22Rv1 (cell line): ENCODE measurements around the gene TNFAIP3.

ENCODE experiments used
- H3K27ac ChIP-seq: fragments of 450-650 bp; 2 replicates; pipeline ENCODE4 v1.5.1; 2017
- ZFX ChIP-seq: fragments of 450-650 bp; IDR thresholded peaks from 2 replicates; pipeline ENCODE4 v1.6.1; 2017; ENCODE audit warnings: antibody characterized with exemption, borderline replicate concordance
- TF ChIP-seq, protein P1 (sequence below): fragments of 450-650 bp; IDR thresholded peaks from 2 replicates; pipeline ENCODE4 v1.5.1; 2017; ENCODE audit warnings: mild to moderate bottlenecking

Gene TNFAIP3

DNA sequence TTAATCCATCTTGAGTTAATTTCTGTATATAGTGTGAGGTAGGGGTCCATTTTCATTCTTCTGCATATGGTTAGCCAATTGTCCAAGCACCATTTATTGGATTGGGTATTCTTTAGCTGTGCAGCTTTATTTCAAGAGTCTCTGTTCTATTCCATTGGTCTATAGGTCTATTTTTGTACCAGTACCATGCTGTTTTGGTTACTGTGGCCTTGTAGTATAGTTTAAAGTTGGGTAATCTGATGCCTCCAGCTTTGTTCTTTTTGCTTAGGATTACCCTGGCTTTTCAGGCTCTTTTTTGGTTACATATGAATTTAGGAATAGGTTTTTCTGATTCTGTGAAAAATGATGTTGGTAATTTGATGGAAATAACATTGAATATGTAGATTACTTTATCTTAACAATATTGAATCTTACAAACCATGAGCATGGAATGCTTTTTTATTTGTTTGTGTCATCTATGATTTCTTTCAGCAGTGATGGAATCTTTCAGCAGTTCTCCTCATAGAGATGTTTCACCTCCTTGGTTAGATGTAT lies 47.0 kb downstream of the TNFAIP3 start:
- TF ChIP-seq, protein P1, sequence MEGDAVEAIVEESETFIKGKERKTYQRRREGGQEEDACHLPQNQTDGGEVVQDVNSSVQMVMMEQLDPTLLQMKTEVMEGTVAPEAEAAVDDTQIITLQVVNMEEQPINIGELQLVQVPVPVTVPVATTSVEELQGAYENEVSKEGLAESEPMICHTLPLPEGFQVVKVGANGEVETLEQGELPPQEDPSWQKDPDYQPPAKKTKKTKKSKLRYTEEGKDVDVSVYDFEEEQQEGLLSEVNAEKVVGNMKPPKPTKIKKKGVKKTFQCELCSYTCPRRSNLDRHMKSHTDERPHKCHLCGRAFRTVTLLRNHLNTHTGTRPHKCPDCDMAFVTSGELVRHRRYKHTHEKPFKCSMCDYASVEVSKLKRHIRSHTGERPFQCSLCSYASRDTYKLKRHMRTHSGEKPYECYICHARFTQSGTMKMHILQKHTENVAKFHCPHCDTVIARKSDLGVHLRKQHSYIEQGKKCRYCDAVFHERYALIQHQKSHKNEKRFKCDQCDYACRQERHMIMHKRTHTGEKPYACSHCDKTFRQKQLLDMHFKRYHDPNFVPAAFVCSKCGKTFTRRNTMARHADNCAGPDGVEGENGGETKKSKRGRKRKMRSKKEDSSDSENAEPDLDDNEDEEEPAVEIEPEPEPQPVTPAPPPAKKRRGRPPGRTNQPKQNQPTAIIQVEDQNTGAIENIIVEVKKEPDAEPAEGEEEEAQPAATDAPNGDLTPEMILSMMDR: no peak
- TF ChIP-seq ZFX: no peak
- H3K27ac ChIP-seq: no peak overlapping the region

GRCh38 chr6:137914530-137915193 lies 47.6 kb downstream of the TNFAIP3 start:
- no peak overlapping the region for H3K27ac ChIP-seq
- TF ChIP-seq, protein P1: no peak
- TF ChIP-seq ZFX: no peak

DNA sequence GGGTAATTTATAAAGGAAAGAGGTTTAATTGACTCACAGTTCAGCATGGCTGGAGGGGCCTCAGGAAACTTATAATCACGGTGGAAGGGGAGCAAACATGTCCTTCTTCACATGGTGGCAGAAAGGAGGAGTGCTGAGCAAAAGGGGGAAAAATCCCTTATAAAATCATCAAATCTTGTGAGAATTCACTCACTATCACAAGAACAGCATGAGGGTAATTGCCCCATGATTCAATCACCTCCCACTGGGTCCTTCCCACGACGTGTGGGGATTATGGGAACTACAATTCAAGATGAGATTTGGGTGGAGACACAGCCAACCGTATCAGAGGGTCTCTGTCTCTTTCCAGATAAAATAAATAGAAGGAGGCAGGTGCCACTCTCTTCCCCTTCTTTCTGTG lies 48.7 kb downstream of the TNFAIP3 start:
- H3K27ac ChIP-seq: no peak overlapping the region
- TF ChIP-seq, protein P1: no peak
- no peak for TF ChIP-seq ZFX

DNA sequence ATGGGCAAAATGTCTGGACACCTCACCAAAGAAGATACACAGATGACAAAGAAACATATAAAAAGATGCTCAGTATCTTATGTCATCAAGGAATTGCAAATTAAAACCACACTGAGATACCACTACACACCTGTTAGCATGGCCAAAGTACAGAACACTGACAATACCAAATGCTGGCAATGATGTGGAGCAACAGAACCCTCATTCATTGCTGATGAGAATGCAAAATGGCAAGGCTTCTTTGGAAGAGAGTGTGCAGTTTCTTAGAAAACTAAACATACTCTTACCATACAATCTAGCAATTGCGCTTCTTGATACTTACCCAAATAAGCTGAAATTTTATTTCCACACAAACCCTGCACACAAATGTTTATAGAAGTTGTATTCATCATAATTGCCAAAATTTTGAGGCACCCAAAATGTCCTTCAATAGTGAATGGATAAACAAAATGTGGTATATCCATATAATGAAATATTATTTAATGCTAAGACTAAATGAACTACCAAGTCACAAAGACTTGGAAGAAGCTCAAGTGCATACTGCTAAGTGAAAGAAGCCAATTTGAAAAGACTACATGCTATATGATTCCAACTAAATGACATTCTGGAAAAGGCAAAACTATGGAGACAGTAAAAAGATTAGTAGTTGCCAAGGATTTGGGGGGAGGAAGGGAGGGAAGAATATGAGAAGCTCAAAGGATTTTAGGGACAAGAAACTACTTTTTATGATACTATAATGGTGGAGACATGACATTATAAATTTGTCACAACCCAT lies 50.7 kb downstream of the TNFAIP3 start:
- TF ChIP-seq, protein P1: no peak
- TF ChIP-seq ZFX: no peak
- H3K27ac ChIP-seq: no peak overlapping the region

- TF ChIP-seq, protein P1: no peak
- no peak for TF ChIP-seq ZFX
Observed at GRCh38 chr6:137919502-137919823, 52.4 kb downstream of the TNFAIP3 start.

GRCh38 chr6:137919837-137920730 lies 53.0 kb downstream of the TNFAIP3 start:
- no peak overlapping the region for H3K27ac ChIP-seq
- TF ChIP-seq, protein P1: no peak

More at GRCh38 chr6:137919502-137919823, 52.4 kb downstream of the TNFAIP3 start:
- no peak overlapping the region for H3K27ac ChIP-seq
